Measurements from ENCODE around the gene TMA7B. TPM values are rescaled to one million over a fixed set of nuclear protein-coding genes. Genes with fewer than 3 reads are reported as not detected.

TMA7B gene
- total RNA-seq, 1 donor from 2014 or later, result not detected

DNA sequence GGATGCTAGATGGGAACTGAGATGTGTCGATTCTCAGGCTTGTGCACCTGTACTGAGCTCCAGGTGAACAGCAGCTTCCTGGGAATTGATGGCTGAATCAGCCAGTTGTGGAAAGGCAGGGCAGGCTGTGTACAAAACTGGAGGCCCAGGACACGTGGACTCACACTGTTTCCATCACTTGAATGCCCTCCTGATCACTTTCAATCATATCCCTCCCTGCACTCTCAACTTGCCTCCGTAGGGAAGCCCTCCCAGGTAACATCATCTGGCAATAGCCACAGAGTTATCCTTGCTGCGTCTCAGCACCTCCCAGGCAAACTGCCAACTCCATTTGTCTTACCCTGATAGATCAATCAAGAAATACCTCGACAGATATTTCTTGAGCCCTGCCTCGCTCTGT lies 44.6 kb downstream of the TMA7B start:
- no peak overlapping the region for H3K4me3 Mint-ChIP-seq

DNA sequence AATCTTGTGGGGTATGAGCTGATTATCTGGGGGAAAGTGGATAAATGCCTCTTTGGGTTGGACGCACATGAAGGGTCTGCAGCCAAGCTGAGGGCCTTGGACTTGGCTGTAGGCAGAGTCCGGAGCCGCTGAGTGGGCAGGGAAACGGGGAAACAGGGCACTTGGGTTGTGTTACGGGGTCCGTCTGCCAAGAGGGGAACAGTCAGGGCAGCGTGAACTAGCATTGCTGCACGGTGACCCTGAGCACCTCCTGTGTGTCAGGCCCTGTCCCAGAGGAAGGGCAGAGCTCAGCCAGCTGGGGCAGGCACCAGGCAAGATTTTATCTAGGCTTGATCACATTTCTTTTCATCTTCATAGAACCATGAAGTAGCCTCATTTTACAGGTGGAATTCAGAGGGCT lies 46.4 kb downstream of the TMA7B start:
- Mint-ChIP-seq H3K36me3 (ENCODE audit: low read depth) (no peaks in the 10 kb centered on the region), H3K27ac (ENCODE audit: unreplicated experiment) (no peak overlapping the region), H3K4me1 (peaks cover 52% of the 10 kb centered on the region)

More for the DNA sequence above, 44.6 kb downstream of the TMA7B start:
- H3K36me3 Mint-ChIP-seq (ENCODE audit: low read depth), result no peaks in the 10 kb centered on the region
- H3K9me3 Mint-ChIP-seq, result no peaks in the 10 kb centered on the region
- peaks cover 16% of the 10 kb centered on the region for H3K27me3 Mint-ChIP-seq (ENCODE audit: low read depth)
- H3K27ac Mint-ChIP-seq (ENCODE audit: unreplicated experiment), result no peak overlapping the region
- H3K4me1 Mint-ChIP-seq, result peaks cover 61% of the 10 kb centered on the region
- TF ChIP-seq, protein P1, sequence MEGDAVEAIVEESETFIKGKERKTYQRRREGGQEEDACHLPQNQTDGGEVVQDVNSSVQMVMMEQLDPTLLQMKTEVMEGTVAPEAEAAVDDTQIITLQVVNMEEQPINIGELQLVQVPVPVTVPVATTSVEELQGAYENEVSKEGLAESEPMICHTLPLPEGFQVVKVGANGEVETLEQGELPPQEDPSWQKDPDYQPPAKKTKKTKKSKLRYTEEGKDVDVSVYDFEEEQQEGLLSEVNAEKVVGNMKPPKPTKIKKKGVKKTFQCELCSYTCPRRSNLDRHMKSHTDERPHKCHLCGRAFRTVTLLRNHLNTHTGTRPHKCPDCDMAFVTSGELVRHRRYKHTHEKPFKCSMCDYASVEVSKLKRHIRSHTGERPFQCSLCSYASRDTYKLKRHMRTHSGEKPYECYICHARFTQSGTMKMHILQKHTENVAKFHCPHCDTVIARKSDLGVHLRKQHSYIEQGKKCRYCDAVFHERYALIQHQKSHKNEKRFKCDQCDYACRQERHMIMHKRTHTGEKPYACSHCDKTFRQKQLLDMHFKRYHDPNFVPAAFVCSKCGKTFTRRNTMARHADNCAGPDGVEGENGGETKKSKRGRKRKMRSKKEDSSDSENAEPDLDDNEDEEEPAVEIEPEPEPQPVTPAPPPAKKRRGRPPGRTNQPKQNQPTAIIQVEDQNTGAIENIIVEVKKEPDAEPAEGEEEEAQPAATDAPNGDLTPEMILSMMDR (conservative IDR thresholded peaks at IDR 0.05), result no peak
- no peak for DNase-seq (ENCODE audit: low read depth, low spot score)

DNA sequence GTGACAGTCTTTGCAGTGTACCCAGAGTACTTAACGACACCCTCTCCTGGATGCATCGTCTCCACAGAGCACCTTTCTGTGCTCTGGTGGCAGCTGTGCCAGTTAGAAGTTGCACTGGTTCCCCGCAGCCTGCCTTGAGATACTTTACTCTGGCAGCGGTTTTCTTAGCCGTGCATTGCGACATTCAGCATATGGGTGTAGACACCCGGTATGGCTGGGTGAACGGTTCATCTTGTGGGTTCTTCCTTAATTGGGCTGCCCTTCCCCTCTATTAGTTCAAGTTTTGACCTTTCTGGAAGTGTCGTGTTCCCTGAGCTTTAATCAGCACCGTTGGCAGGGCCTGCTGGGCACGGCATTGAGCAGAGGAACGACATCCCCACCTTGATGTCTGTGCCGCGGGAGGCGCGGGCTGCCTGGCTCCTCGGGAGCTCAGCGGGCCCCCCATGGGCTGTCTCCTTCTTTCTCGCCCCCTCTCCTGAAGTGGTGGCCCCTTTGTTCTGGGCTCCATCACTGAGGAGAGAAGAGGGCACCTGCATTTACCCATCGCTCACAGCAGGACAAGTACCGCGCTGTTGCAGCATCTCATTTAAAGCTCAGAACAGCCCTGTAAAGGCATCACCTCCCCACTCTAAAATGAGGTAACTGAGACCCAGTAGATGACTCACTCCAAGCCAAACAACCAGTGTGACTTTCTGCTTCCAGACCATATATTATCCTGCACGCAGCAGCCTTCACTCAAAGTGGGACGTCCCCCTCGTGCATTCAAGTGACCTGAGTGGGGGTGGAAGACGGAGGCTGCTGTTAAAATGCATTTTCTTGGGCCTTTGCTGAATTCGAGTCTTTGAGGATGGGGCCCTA lies 47.9 kb downstream of the TMA7B start:
- H3K27me3 Mint-ChIP-seq (ENCODE audit: low read depth), result peaks cover 19% of the 10 kb centered on the region
- TF ChIP-seq, protein P1 (conservative IDR thresholded peaks at IDR 0.05), result no peak
- H3K9me3 Mint-ChIP-seq, result no peaks in the 10 kb centered on the region
- no peak overlapping the region for H3K4me3 Mint-ChIP-seq
- H3K4me1 Mint-ChIP-seq, result peaks cover 42% of the 10 kb centered on the region
- H3K27ac Mint-ChIP-seq (ENCODE audit: unreplicated experiment), result no peak overlapping the region
- no peak for DNase-seq (ENCODE audit: low read depth, low spot score)
- H3K36me3 Mint-ChIP-seq (ENCODE audit: low read depth), result no peaks in the 10 kb centered on the region

More for the DNA sequence above, 46.4 kb downstream of the TMA7B start:
- H3K9me3 Mint-ChIP-seq, result no peaks in the 10 kb centered on the region
- peaks cover 18% of the 10 kb centered on the region for H3K27me3 Mint-ChIP-seq (ENCODE audit: low read depth)
- no peak for DNase-seq (ENCODE audit: low read depth, low spot score)
- H3K4me3 Mint-ChIP-seq, result no peak overlapping the region
- TF ChIP-seq, protein P1 (conservative IDR thresholded peaks at IDR 0.05), result no peak

DNA sequence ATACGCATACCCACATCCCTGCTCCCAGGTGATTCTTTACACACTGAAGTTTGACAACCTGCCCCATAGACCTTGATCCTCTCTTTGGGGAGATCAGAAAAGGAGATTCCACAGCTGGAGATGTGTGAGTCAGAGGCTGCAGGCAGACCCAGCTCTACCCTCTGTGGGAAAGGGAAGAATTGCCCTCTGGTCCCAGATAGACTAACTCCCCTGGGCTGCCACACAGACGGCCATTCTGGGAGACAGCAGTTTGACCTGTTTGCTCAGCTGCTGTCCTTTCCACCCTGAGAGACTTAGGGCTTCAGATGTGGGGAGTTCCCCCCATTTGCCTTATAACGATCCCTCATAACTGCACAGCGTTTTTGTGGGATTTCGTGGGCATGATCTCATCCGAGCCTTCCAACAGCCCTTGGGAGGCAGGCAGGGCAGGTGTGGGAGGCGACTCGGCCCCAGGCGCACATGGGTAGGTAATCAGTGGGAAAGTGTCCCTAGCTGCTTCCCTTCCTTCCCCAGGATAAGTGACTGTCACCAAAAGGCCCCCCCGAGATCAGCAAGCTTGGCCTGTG lies 48.6 kb downstream of the TMA7B start:
- Mint-ChIP-seq H3K4me1 (peaks cover 42% of the 10 kb centered on the region), H3K9me3 (no peaks in the 10 kb centered on the region), H3K4me3 (no peak overlapping the region), H3K36me3 (ENCODE audit: low read depth) (no peaks in the 10 kb centered on the region), H3K27me3 (ENCODE audit: low read depth) (peaks cover 19% of the 10 kb centered on the region), H3K27ac (ENCODE audit: unreplicated experiment) (peak overlapping the region; percentile 72)
- DNase-seq (ENCODE audit: low read depth, low spot score), result no peak
- TF ChIP-seq, protein P1 (conservative IDR thresholded peaks at IDR 0.05), result no peak

DNA sequence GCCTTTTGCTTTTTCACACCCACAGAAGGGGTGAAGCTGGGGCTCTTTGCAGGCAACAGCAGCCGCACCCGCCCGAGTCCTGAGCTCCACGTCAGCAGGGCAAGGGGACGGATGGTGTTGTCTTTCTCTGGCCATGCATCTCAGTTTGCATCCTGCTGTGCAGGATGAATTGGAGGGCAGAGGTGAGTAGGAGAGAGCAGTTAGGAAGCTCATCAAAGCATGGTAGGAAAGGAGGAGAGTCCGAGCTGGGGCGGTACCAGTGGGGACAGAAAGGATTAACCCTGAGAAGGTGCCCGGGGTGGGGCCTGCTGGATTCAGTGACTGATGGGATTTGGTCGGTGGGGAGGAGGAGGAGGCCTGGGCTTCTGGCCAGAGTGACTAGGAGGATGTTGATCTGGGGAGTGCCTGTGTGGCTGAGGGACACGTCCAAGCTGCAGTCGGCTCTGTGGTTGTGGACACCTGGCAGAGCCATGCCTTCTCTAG lies 49.1 kb downstream of the TMA7B start:
- peak overlapping the region; percentile 72 for H3K27ac Mint-ChIP-seq (ENCODE audit: unreplicated experiment)
- peaks cover 42% of the 10 kb centered on the region for H3K4me1 Mint-ChIP-seq
- DNase-seq (ENCODE audit: low read depth, low spot score), result no peak
- TF ChIP-seq, protein P1 (conservative IDR thresholded peaks at IDR 0.05), result no peak
- H3K9me3 Mint-ChIP-seq, result no peaks in the 10 kb centered on the region
- peaks cover 19% of the 10 kb centered on the region for H3K27me3 Mint-ChIP-seq (ENCODE audit: low read depth)
- H3K4me3 Mint-ChIP-seq, result no peak overlapping the region
- no peaks in the 10 kb centered on the region for H3K36me3 Mint-ChIP-seq (ENCODE audit: low read depth)

All from neural crest cell (in vitro differentiated cells).